Vagina (tissue), 2 donors: ENCODE data around the gene STN1. TPM values are rescaled to one million over a fixed set of nuclear protein-coding genes. Genes with fewer than 3 reads are reported as not detected.

ENCODE experiments used
- DNase-seq, 2 donors: peaks; one replicate each; pipeline ENCODE4 v3.0.0-alpha.2; 2017; ENCODE audit errors: extremely low spot score in 2 of 2
- H3K27ac ChIP-seq: fragments of 200-600 bp; sonication (generic); one replicate; pipeline ENCODE4 v1.5.1; 2019
- H3K27me3 ChIP-seq: fragments of 200-600 bp; sonication (generic); one replicate; pipeline ENCODE4 v1.5.1; 2019
- H3K36me3 ChIP-seq, 2 donors: fragments of 200-600 bp; sonication (generic); one replicate each; pipeline ENCODE4 v1.5.1; 2017 to 2019
- H3K4me1 ChIP-seq: fragments of 200-600 bp; sonication (generic); one replicate; pipeline ENCODE4 v1.5.1; 2019
- H3K4me3 ChIP-seq, 2 donors: fragments of 200-600 bp; sonication (generic); 1 replicate in 1 of 2; 2 replicates in 1 of 2; pipeline ENCODE4 v1.5.1; 2016 to 2019
- H3K9me3 ChIP-seq: fragments of 200-600 bp; sonication (generic); one replicate; pipeline ENCODE4 v1.5.1; 2019
- CTCF ChIP-seq, 3 experiments: fragments of 450-650 bp in 2 of 3; fragments of 200-600 bp in 1 of 3; sonication (generic) in 1 of 3; IDR thresholded peaks; one replicate each; pipeline ENCODE4 v1.5.1; 2017 to 2019; ENCODE audit warnings: antibody characterized with exemption in 3 of 3, mild to moderate bottlenecking in 2 of 3, moderate library complexity in 2 of 3
- POLR2A ChIP-seq, 2 donors: fragments of 450-650 bp; IDR thresholded peaks; one replicate each; pipeline ENCODE4 v1.6.1; 2017; ENCODE audit warnings: antibody characterized with exemption in 2 of 2, mild to moderate bottlenecking in 2 of 2, moderate library complexity in 2 of 2
- POLR2AphosphoS5 ChIP-seq, 2 donors: sonication (generic); formaldehyde crosslinking; IDR thresholded peaks; one replicate each; pipeline ENCODE4 v1.9.0; 2017; ENCODE audit warnings: antibody characterized with exemption in 2 of 2, mild to moderate bottlenecking in 2 of 2, low read depth in 1 of 2; ENCODE audit not compliant: insufficient read depth in 1 of 2
- intact Hi-C: fragments of 100-400 bp; cut with DNase I; formaldehyde crosslinking; loops from one replicate; pipeline ENCODE4 v1.15.1; 2023
- total RNA-seq: library from RNA; depleted of rRNA; stranded (reverse); fragments of >200 nt; gene quantifications from one replicate; pipeline ENCODE4 v1.2.3, GENCODE V29; 2016

The STN1 gene
- total RNA-seq, 1 donor from 2014 or later = 22.3 TPM

- Histone ChIP-seq H3K4me3 (no peak overlapping the region), H3K36me3 (peaks cover 0 to 44% of the 10 kb centered on the region in 2 donors), H3K9me3 (no peaks in the 10 kb centered on the region), H3K27ac (peak overlapping the region; percentile 53), H3K27me3 (no peaks in the 10 kb centered on the region), H3K4me1 (peaks cover 34% of the 10 kb centered on the region)
- peak in 1 of 2 donors; percentile 75 for TF ChIP-seq POLR2AphosphoS5 (IDR thresholded peaks at IDR 0.05; ENCODE audit: insufficient read depth in 1 of 2, low read depth in 1 of 2)
- no peak for TF ChIP-seq CTCF (IDR thresholded peaks at IDR 0.05)
- intact Hi-C loops = no loop called here
- DNase-seq = no peak
Measured at GRCh38 chr10:103881416-103882284, 36.3 kb downstream of the STN1 start.

GRCh38 chr10:103879831-103880230 lies 38.2 kb downstream of the STN1 start:
- Histone ChIP-seq H3K36me3 (peaks cover 0 to 44% of the 10 kb centered on the region in 2 donors), H3K27ac (peak overlapping the region; percentile 53)

GRCh38 chr10:103879409-103879808 lies 38.6 kb downstream of the STN1 start:
- Histone ChIP-seq H3K36me3 (peaks cover 0 to 44% of the 10 kb centered on the region in 2 donors), H3K4me3 (no peak overlapping the region), H3K27me3 (no peaks in the 10 kb centered on the region), H3K27ac (peak overlapping the region; percentile 53), H3K4me1 (peaks cover 31% of the 10 kb centered on the region), H3K9me3 (no peaks in the 10 kb centered on the region)
- intact Hi-C loops = no loop called here
- no peak for TF ChIP-seq POLR2A (IDR thresholded peaks at IDR 0.05)
- no peak for TF ChIP-seq CTCF (IDR thresholded peaks at IDR 0.05)
- no peak for TF ChIP-seq POLR2AphosphoS5 (IDR thresholded peaks at IDR 0.05; ENCODE audit: insufficient read depth in 1 of 2, low read depth in 1 of 2)
- DNase-seq = no peak

More at GRCh38 chr10:103879831-103880230, 38.2 kb downstream of the STN1 start:
- no peak overlapping the region for H3K4me3 ChIP-seq
- H3K9me3 ChIP-seq = no peaks in the 10 kb centered on the region
- H3K4me1 ChIP-seq = peaks cover 34% of the 10 kb centered on the region
- TF ChIP-seq POLR2AphosphoS5 (IDR thresholded peaks at IDR 0.05; ENCODE audit: insufficient read depth in 1 of 2, low read depth in 1 of 2) (no peak), CTCF (IDR thresholded peaks at IDR 0.05) (no peak), POLR2A (IDR thresholded peaks at IDR 0.05) (no peak)
- intact Hi-C loops = no loop called here
- no peaks in the 10 kb centered on the region for H3K27me3 ChIP-seq
- no peak for DNase-seq

- DNase-seq = no peak
- peaks cover 42% of the 10 kb centered on the region for H3K4me1 ChIP-seq
- intact Hi-C loops = no loop called here
- H3K9me3 ChIP-seq = no peaks in the 10 kb centered on the region
- TF ChIP-seq CTCF (IDR thresholded peaks at IDR 0.05) (no peak), POLR2AphosphoS5 (IDR thresholded peaks at IDR 0.05; ENCODE audit: insufficient read depth in 1 of 2, low read depth in 1 of 2) (no peak), POLR2A (IDR thresholded peaks at IDR 0.05) (no peak)
- no peak overlapping the region for H3K4me3 ChIP-seq
- no peaks in the 10 kb centered on the region for H3K27me3 ChIP-seq
- peaks cover 0 to 44% of the 10 kb centered on the region in 2 donors for H3K36me3 ChIP-seq
- H3K27ac ChIP-seq = no peak overlapping the region
Measured at GRCh38 chr10:103877861-103878260, 40.1 kb downstream of the STN1 start.

- H3K9me3 ChIP-seq = no peaks in the 10 kb centered on the region
- no peak for DNase-seq
- H3K4me1 ChIP-seq = peaks cover 46% of the 10 kb centered on the region
- H3K4me3 ChIP-seq = no peak overlapping the region
- no peaks in the 10 kb centered on the region for H3K27me3 ChIP-seq
- TF ChIP-seq POLR2AphosphoS5 (IDR thresholded peaks at IDR 0.05; ENCODE audit: insufficient read depth in 1 of 2, low read depth in 1 of 2) = no peak
- TF ChIP-seq CTCF (IDR thresholded peaks at IDR 0.05) = no peak
- no peak for TF ChIP-seq POLR2A (IDR thresholded peaks at IDR 0.05)
- peaks cover 0 to 29% of the 10 kb centered on the region in 2 donors for H3K36me3 ChIP-seq
- no peak overlapping the region for H3K27ac ChIP-seq
- intact Hi-C loops = no loop called here
Measured at GRCh38 chr10:103876155-103876554, 41.8 kb downstream of the STN1 start.
